ENCODE data around the gene SLC4A5. TPM values are rescaled to one million over a fixed set of nuclear protein-coding genes. Genes with fewer than 3 reads are reported as not detected.
"Not testable (repeated sequence)": the region's sequence is repeated elsewhere in the genome, so short reads cannot be mapped to it uniquely, and the experiment has no call there.

The SLC4A5 gene
- total RNA-seq, 1 donor from 2014 or later: 7.2 TPM

DNA sequence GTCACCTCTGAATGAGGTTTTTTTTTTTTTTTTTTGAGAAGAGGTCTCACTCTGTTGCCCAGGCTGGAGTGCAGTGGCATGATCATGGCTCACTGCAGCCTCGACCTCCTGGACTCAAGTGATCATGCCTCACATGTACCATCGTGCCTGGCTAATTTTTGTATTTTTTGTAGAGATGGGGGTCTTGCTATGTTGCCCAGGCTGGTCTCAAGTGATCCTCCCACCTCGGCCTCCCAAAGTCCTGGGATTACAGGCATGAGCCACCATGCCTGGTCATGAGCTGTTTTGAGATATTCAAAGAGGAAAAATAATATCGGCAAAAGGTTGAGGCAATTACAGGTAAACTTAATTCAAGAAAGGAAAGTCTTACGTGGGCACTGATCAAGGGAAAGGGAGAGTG, 113.4 kb downstream of the SLC4A5 start:
- DNase-seq (ENCODE audit: low spot score): not testable (repeated sequence)

DNA sequence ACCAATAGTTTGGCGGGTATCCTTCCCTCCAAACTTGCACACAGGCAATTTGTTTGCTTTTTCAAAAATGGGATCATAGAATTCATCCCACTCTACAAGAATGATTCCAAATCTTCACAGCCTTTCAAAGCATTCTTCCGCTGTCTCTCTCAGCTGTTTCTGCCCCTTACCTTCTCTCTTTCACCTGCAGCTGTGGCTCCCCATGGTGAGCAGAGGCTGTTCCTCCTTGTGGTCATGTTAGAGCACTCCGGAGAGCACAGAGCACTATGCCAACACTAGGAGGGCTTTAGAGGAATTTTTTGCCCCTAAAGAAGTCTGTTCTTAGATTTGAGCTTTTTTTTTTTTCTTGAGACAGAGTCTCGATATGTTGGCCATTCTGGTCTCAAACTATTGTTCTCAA, 114.4 kb downstream of the SLC4A5 start:
- no peak for DNase-seq (ENCODE audit: low spot score)

DNA sequence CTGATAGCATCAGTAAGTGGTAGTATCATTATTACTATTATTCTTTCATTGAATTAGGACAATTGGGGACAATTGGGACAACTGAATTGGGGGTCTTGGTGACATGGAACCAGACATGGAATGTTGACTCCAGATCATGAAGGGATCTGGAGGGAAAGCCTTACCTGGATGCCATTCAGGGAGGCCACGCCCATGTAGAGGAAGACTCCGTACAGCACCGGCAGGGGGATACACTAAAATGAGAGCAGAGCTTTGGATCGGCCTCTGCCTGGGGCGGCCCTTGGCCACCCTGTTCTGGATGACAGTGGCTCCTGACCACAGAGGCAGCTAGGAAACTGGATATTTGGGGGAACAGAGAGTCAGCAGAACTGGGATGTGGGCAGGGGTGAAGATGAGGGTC, 115.6 kb downstream of the SLC4A5 start:
- DNase-seq (ENCODE audit: low spot score): no peak

DNA sequence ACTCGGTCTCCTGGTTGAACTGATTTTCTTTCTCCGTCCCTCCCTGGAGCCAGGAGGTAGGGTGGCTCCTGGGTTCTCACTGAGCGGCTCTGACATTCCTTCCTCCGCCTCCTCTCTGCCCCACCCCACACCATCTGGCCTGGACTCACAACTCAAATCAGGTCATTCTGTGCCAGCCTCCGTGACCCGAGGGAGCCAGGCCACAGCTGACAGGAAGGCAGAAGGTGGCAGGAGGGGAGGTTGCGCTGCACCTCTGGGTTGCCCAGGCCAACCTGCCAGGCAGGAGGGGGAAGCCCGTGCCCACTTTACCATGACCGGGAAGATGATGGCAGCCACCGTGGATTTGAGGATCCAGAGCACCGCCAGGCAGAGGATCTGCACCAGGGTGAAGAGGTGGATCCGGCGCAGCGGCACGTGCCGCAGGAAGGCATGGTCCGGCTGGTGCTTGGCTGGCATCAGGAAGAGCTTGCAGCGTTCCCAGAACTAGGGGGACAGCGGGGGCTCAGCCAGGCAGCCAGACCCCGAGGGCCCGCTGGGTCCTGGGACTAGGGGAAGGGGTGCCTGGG, 116.5 kb downstream of the SLC4A5 start:
- DNase-seq (ENCODE audit: low spot score): no peak

DNA sequence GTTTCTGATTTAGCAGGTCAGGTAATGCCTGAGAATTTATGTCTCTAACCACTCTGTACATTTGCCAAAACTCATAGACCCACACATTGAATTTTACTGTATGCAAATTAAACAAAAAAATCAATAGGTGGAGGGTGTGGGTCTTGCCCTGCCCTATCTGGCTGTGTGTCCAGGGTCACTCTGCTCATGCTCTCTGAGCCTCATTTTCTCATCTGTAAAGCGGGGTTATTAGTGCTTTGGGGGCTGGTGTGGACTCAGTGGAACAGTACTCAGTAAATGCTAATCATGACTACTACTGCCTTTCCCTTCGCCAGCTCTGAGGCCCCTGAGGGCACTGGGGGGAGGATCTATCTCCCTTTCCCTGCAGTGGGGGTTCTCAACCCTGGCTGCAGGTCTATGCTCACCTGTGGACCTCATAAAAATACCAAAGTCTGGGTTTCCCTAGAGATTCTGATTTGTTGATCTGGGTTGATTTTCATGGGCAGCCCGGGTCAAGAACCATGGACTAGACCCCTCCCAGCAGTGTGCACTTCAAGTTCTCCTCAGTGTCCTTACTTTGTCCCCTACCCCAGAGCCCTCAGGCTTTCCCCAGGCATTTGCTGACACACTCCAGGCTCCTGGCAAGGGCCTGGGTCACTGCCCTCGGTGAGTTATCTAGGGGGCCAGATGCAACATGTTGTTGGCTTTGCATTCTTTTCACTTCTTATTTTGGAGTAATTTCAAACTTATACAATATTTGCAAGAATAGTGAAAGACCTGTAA, 117.3 kb downstream of the SLC4A5 start:
- no peak for DNase-seq (ENCODE audit: low spot score)

DNA sequence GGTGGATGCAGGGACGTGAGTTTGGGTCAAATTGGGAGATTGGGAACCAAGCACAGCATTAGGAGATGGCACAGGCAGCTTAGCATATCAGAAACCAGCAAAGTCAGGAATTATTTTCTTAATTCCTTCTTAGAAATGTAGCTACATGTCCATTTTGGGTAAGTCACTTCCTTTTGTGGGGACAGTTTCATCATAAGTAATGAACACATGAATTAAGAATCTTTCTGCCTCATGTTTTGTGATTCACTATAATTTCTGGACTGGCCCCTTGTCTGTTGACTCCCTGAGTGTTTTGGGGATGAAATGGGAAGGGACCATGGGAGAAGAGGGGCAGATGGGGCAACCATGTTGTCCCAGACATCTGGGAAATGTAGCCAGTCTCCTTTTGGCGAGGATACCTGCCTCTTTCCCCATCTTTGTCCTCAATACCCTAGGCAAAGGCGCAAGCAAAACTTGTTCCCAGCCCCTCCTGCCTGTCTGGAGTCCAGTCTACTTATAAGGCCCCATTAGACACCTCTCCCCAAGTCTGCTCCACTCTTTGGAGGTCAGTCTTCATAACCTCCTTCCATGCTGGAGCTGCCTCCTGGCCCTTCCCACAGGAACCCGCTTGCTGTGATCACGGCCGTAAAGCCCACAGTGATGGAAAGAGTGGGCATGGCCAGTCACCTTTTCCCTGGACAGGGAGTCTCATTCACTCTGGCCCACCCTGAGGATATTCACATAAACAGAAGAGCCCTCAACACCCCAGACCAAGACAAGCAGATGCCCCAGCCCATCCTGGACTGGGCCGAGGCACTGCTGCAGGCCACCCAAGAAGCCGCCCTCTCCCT, 119.1 kb downstream of the SLC4A5 start:
- DNase-seq (ENCODE audit: low spot score): no peak

DNA sequence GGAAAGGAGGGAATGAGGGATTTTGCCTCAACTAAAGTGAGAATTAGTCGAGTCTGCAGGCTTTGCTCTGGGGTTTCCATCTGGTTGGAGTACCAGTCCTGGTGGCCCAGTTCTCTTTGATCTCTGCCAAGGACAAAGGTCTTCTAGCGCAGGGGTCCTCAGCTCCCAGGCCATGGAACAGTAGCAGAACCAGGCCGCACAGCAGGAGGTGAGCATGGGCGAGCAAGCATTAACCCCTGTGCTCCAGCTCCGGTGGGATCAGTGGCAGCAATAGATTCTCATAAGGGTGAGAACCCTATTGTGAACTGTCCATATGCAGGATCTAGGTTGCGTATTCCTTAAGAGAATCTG, 120.9 kb downstream of the SLC4A5 start:
- DNase-seq (ENCODE audit: low spot score): no peak

DNA sequence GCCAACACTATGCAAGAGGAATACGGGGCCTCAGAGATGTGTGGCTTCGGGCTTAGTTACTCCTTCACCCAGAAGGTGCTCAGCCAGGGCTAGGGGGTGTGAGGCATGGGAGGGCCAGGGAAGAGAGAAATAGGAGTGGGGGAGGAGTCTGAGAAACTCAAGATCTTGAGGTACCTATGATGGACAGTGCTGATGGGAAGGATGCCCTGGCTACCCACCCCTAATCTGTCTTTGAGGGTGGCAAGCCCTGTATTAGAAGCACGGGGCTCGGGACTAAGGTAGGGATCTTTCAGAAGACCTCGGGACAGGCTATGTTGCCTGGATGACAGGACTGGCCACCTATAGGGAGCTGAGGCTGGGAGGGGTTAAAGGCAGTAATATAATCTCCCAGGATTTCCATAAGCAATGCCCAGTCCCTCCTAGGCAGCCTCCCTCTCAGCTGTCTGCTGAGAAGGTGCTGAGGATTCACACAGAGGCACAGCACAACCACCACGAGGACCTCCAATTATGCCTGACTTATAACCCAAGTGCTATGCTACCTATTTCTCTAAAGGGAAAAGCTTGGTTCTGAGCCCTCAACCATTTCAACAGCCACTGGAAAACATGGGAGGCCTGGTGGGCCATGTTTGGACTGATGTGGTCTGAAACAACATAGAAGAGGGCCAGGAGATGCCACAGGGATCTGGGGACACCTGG, 121.5 kb downstream of the SLC4A5 start:
- no peak for DNase-seq (ENCODE audit: low spot score)

DNA sequence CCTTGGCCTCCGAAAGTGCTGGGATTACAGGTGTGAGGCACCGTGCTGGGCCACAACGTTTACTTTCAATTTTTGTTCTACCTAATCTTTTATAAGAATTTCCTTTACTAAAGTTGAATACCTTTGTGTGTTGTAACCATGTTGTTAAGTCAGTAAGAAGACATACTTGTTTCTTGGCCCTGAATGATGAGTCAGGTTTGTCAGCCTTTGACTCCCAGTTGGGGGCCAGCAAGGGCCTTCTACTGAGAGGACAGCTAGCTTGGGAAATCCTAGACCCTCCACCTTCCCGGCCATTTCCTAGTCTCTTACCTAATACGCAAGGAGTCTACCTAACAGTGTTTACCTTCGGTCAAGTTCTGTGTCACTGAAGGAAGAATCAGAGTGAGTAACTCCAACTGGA, 122.1 kb downstream of the SLC4A5 start:
- no peak for DNase-seq (ENCODE audit: low spot score)

DNA sequence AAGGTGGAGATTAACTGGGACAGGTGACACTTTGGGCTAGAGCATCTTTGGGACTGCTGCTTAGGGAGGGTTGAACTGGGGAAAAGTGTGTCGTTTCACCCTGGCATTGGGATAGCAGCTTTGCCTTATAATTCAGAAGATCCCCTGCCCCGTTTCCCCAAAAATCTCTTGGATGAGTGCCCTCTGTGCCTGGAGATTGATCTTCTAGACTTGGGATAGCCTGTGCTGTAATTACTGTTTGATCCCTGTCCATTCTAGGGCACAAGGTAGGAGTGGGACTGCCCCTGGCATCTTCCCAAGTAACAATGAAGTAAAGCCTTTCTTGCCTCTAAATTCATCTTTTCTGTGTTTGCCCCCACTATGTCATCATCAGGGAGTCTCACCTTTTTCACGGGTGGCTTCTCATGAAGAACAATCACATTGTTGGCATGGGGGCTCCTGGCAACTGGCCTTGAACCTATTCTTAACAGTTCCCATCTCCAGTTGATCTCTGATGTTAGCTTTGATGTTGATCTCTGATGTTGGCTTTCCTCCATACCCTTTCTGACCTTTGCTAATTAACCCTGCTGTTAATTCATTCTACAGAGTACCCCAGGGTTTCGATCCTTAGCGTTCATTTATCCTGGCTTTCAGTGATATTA, 123.2 kb downstream of the SLC4A5 start:
- peak; percentile 20 for DNase-seq (ENCODE audit: low spot score)

DNA sequence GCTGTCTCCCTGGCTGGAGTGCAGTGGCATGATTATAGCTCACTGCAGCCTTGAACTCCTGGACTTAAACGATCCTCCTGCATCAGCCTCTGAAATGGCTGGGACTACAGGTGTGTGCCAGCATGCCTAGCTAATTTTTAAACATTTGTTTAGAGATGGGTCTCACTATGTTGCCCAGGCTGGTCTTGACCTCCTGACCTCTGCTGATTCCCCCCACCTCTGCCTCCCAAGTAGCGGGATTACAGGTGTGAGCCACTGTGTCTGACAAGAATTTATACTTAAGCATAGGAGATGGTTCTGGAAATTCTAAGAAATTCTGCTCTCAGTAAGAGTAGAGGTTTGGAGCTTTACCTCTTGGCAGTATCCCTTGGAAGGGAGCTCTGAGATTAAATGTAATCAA, 126.6 kb downstream of the SLC4A5 start:
- DNase-seq (ENCODE audit: low spot score): peak; percentile 17

DNA sequence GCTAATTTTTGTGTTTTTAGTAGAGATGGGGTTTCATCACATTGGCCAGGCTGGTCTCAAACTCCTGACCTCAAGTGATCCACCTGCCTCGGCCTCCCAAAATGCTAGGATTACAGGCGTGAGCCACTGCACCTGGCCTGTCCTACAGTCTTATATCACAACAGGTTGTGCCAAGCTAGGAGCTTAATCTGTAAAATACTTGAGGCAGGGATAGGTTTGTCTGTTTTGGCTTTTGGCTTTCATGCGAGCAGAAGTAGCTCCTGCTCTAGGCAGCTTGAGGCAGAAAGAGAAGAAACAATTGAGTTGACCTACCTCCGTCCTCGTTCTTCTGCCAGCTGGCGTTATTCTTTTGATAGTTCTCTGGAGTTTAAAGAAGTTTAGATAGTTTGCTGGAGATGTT, 127.4 kb downstream of the SLC4A5 start:
- not testable (repeated sequence) for DNase-seq (ENCODE audit: low spot score)

DNA sequence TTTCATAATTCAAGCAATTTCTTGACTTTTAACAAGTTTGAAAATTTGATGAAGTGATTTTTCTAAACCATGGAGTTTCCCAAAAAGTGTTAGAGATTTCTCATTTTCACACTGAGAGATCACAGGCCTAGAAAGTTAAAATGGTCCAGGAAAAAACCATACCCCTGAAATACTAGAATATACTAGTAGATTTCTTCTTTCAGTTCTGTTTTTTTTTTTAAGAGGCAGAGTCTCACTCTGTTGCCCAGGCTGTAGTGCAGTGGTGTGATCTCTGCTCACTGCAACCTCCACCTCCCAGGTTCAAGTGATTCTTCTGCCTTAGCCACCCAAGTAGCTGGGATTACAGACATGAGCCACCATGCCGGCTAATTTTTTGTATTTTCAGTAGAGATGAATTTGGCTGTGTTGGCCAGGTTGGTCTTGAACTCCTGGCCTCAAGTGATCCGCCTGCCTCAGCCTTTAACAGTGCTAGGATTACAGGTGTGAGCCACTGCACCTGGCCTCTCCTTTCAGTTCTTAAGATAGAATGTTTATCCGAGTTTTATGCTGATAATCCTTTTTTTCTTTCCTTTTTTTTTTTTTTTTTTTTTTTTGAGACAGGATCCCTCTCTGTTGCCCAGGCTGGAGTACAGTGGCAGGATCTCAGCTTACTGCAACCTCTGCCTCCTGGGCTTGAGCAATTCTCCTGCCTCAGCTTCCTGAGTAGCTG, 130.4 kb downstream of the SLC4A5 start:
- no peak for DNase-seq (ENCODE audit: low spot score)

DNA sequence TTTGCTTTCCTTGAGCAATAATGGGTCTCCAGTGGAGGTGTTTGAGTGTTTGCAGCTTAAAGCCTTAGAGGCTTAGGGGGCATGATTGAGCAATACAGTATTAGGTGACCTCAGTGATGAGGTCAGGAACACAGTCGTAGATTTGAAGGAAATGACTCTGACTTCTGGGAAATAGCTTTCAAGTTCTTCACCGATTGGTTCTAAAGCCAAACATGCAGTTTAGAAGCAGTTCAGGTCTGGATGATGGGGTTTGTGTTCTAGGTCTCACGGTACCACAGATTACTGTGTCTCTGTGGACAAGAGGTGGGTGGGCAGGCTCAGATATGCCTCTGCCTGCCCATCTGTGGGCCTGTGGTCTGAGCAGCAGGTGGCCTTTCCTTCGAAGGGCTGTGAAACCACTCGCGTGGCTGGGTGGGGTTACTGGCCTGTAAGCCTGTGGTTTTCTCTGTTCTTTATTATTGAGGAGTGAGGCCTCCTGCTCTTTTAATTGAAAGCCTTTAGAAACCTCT, 137.0 kb downstream of the SLC4A5 start:
- DNase-seq (ENCODE audit: low spot score): no peak

DNA sequence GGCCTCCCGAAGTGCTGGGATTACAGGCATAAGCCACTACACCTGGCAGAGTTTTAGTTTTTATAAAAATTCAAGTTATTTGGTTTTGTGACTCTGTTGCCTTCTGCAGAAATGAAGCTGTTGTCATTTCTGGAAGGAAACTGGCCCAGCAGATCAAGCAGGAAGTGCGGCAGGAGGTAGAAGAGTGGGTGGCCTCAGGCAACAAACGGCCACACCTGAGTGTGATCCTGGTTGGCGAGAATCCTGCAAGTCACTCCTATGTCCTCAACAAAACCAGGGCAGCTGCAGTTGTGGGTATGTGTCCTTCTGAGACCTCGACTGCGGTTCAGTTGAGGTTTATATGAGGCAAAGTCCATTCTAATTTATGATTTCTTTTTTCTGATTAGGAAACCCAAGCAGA, 137.6 kb downstream of the SLC4A5 start:
- peak; percentile 56 for DNase-seq (ENCODE audit: low spot score)

DNA sequence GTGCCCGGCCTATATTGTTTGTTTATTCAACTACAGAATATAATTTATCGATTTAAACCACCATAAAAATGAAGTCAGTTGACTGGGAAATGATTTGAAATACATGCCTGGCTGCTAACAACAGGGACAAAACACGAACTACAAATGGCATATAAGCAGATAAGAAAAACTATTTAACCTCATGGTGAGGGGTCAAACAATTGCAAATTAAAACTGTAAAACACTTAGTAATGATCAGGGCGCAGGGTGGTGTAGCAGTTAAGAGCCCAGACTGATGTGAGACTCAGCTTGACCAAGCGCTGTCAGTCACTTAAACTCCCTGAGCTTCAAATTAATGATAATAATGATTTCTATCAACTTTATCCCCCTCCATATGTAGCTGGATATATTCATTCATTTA, 138.1 kb downstream of the SLC4A5 start:
- no peak for DNase-seq (ENCODE audit: low spot score)

DNA sequence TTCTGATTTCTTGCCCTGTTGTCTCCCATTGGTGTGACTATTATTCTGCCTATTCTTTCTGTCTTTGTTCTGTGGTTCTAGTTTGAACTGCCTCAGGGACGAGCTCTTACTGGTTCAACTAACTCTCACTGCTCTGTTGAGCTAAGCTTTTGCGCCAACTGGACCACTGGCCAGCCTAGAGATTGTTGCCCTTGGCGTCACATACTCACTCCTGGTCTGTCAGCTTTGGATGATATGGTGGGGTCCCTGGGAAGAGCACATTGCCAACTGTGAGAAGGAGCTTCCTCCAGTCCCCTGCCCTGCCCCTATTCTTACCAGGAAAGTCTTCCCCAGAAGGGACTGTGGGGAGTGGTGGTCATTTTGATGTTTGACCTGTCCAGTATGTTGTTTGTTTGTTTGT, 138.8 kb downstream of the SLC4A5 start:
- no peak for DNase-seq (ENCODE audit: low spot score)

DNA sequence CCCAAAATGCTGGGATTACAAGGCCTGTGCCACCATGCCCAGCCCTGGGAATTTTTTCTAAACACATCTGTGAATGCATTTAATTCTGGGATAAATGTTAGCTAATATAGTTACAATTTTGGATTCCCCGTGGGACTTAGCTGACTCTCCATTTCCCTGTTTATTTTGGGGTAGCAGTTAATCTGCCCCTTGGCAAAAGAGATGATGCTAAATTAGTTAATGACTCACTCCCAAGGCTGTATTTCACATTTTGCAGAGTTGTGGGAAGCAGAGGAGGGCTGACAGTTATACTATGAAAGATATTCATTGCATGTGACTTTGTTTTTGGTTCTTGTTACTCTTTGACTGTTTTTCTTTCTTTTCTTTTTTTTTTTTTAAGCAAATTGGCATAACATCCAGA, 141.6 kb downstream of the SLC4A5 start:
- no peak for DNase-seq (ENCODE audit: low spot score)

DNA sequence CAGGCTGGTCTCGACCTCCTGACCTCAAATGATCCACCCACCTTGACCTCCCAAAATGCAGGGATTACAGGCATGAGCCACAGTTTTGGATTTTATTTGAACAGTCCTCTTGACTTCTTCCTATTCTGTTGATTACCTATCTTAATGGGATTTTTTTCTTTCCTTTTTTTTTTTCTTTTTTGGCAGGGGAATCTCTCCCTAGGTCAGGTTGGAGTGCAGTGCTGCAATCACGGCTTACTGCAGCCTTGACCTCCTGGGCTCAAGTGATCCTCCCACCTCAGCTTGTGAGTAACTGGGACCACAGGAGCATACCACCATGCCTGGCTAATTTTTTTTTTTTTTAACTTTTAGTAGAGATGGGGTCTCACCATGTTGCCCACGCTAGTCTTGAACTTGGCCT, 142.0 kb downstream of the SLC4A5 start:
- no peak for DNase-seq (ENCODE audit: low spot score)

DNA sequence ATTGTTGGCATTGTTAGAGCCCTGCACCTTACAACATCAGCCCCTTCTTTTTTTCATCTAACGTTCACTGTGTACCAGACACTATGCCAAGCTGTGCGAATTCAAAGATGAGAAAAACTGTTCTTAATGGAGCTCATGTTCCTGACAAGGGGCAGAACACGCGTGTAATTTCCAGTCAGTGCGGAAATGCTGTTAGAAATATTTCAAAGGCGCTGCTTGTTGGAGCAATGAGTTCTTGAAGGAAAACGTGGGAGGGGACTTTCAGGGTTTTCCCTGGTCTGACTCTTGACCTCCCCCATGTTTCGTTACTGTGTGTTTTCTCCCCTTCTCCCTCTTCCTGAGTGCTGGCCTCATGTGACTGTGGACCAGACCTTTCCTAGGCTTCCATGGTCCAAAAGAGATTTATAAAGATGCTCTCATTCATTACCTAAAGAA, 143.3 kb downstream of the SLC4A5 start:
- DNase-seq (ENCODE audit: low spot score): no peak

DNA sequence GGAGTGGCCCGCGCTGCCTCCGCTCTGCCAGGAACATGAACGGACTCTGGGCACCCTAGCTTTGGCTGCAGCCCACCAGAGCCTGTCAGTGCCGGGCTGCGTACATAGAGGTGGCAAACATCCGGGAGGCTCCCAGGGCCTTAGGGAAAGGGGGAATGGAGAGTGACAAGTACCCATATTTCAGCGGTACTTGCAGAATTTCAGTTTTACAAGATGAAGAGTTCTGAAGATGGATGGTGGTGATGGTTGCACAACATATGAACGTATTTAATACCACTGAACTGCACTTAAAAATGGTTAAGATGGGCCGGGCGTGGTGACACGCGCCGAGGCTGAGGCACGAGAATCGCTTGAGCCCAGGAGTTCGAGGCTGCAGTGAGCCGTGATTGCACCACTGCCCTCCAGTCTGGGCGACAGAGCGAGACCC, 143.9 kb downstream of the SLC4A5 start:
- DNase-seq (ENCODE audit: low spot score): no peak
